ENCODE results near the gene CD37. TPM values are rescaled to one million over a fixed set of nuclear protein-coding genes. Genes with fewer than 3 reads are reported as not detected.

The CD37 gene
- total and polyA plus RNA-seq, 2 of the 4 experiments (the other 2 are of a cell fraction) = not detected

GRCh38 chr19:49342291-49342721 is 7.1 kb downstream of the CD37 start:
- H3K36me3 ChIP-seq (ENCODE audit: control insufficient read depth, insufficient read depth, low read length) = peaks cover 62% of the 10 kb centered on the region
- no peak overlapping the region for H2BK120ac ChIP-seq (ENCODE audit: low read depth, low read length)
- no peak for ATAC-seq (ENCODE audit: low read depth)
- H3K4me1 ChIP-seq (ENCODE audit: control insufficient read depth, insufficient read depth, low read length) = no peaks in the 10 kb centered on the region
- 95% methylated on average over 8 of the region's 11 CpGs; no CpG with 5 or more reads in 1 of the 2 experiments for WGBS, 2 experiments (ENCODE audit: extremely low coverage in 2 of 2, insufficient read length in 1 of 2)
- no peak for TF ChIP-seq RFX5 (IDR thresholded peaks at IDR 0.05; ENCODE audit: low read depth, low read length)
- no peak for TF ChIP-seq NFE2L2 (IDR thresholded peaks at IDR 0.05; ENCODE audit: low read depth, low read length)
- no peak for TF ChIP-seq BHLHE40 (IDR thresholded peaks at IDR 0.05; ENCODE audit: low read depth, low read length)
- TF ChIP-seq, protein P1, sequence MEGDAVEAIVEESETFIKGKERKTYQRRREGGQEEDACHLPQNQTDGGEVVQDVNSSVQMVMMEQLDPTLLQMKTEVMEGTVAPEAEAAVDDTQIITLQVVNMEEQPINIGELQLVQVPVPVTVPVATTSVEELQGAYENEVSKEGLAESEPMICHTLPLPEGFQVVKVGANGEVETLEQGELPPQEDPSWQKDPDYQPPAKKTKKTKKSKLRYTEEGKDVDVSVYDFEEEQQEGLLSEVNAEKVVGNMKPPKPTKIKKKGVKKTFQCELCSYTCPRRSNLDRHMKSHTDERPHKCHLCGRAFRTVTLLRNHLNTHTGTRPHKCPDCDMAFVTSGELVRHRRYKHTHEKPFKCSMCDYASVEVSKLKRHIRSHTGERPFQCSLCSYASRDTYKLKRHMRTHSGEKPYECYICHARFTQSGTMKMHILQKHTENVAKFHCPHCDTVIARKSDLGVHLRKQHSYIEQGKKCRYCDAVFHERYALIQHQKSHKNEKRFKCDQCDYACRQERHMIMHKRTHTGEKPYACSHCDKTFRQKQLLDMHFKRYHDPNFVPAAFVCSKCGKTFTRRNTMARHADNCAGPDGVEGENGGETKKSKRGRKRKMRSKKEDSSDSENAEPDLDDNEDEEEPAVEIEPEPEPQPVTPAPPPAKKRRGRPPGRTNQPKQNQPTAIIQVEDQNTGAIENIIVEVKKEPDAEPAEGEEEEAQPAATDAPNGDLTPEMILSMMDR (conservative IDR thresholded peaks at IDR 0.05; ENCODE audit: low read depth, low read length) = no peak
- TF ChIP-seq RAD21 (IDR thresholded peaks at IDR 0.05; ENCODE audit: low read length) = no peak
- TF ChIP-seq MAFK (IDR thresholded peaks at IDR 0.05; ENCODE audit: low read depth, low read length) = no peak
- TF ChIP-seq RCOR1 (IDR thresholded peaks at IDR 0.05; ENCODE audit: insufficient replicate concordance, low read length) = no peak
- TF ChIP-seq, protein P2, sequence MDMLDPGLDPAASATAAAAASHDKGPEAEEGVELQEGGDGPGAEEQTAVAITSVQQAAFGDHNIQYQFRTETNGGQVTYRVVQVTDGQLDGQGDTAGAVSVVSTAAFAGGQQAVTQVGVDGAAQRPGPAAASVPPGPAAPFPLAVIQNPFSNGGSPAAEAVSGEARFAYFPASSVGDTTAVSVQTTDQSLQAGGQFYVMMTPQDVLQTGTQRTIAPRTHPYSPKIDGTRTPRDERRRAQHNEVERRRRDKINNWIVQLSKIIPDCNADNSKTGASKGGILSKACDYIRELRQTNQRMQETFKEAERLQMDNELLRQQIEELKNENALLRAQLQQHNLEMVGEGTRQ (IDR thresholded peaks at IDR 0.05; ENCODE audit: low read depth, low read length) = no peak
- no peak for TF ChIP-seq FOS (IDR thresholded peaks at IDR 0.05; ENCODE audit: low read depth, low read length)
- no peak for TF ChIP-seq SMC3 (IDR thresholded peaks at IDR 0.05; ENCODE audit: low read depth, low read length)
- TF ChIP-seq POLR2A (IDR thresholded peaks at IDR 0.05; ENCODE audit: low read depth, low read length) = no peak
- no peak for TF ChIP-seq CHD1 (IDR thresholded peaks at IDR 0.05; ENCODE audit: low read depth, low read length)
- no peak for TF ChIP-seq ELK1 (IDR thresholded peaks at IDR 0.05; ENCODE audit: borderline replicate concordance, low read depth, low read length)
- TF ChIP-seq CEBPB (IDR thresholded peaks at IDR 0.05; ENCODE audit: low read depth, low read length) = no peak
- TF ChIP-seq MAZ (IDR thresholded peaks at IDR 0.05; ENCODE audit: borderline replicate concordance, low read depth, low read length) = no peak
- TF ChIP-seq MXI1 (IDR thresholded peaks at IDR 0.05; ENCODE audit: borderline replicate concordance, low read depth, low read length) = no peak
- dilution Hi-C loops (cut with HindIII; ENCODE audit: low sequenced_read_pairs, unreplicated experiment) = no loop called here
- no peak overlapping the region for H2AK5ac ChIP-seq (ENCODE audit: low read depth, low read length)
- ChIA-PET CTCF (no interaction called here), POLR2A (ENCODE audit: unreplicated experiment) (no interaction called here)
- H3K14ac ChIP-seq (replicated peaks; ENCODE audit: low read depth, low read length) = no peak overlapping the region
- H4K5ac ChIP-seq (ENCODE audit: low read depth, low read length) = no peak overlapping the region
- no peaks in the 10 kb centered on the region for H3K27me3 ChIP-seq (ENCODE audit: control insufficient read depth, insufficient read depth, low read length)
- no TSS peak for BruUV-seq (replicated peaks)
- no peak overlapping the region for H2BK20ac ChIP-seq (ENCODE audit: low read depth, low read length)
- H3K4me3 ChIP-seq (ENCODE audit: insufficient read depth, low read depth, low read length) = no peak overlapping the region
- H3K23ac ChIP-seq (ENCODE audit: low read depth, low read length) = no peak overlapping the region
- in situ Hi-C loops (cut with MboI; ENCODE audit: low sequenced_read_pairs) = no loop called here
- no peaks in the 10 kb centered on the region for H3K9me3 ChIP-seq (ENCODE audit: control insufficient read depth, insufficient read depth, low read length)
- no peak overlapping the region for H2BK5ac ChIP-seq (ENCODE audit: low read depth, low read length, poor library complexity, severe bottlenecking)
- no peak overlapping the region for H2BK15ac ChIP-seq (ENCODE audit: low read depth, low read length)
- H4K91ac ChIP-seq (ENCODE audit: insufficient read depth, low read depth, low read length) = no peak overlapping the region
- H3K27ac ChIP-seq (ENCODE audit: insufficient read depth, low read length) = no peak overlapping the region
- no peak overlapping the region for H3K9ac ChIP-seq (ENCODE audit: low read depth, low read length)
- H3K9me1 ChIP-seq (ENCODE audit: insufficient read depth, low read length) = 0 out of 2 replicates have a peak, but pooled peaks cover 8% of the 10 kb centered on the region
- DNase-seq = no peak
- intact Hi-C loops (cut with micrococcal nuclease) = no loop called here
- no peak overlapping the region for H3K18ac ChIP-seq (ENCODE audit: low read depth, low read length)
- H2AK9ac ChIP-seq (replicated peaks; ENCODE audit: low read depth, low read length, poor library complexity) = no peak overlapping the region
- no peak overlapping the region for H3K4me2 ChIP-seq (ENCODE audit: low read depth, low read length)
- peaks cover 0 to 12% of the 10 kb centered on the region in 2 experiments; a peak in 2 of 4 replicates for H3K79me1 ChIP-seq (ENCODE audit: low read depth in 1 of 2, low read length in 2 of 2)
- no peak overlapping the region for H2AFZ ChIP-seq (replicated peaks; ENCODE audit: low read length, poor library complexity)
- no peak overlapping the region for H4K8ac ChIP-seq (ENCODE audit: low read depth in 2 of 2, low read length in 2 of 2)
- peaks cover 1% of the 10 kb centered on the region for H4K20me1 ChIP-seq (ENCODE audit: insufficient read depth, low read length)
- no peak overlapping the region for H3K4ac ChIP-seq (ENCODE audit: low read depth, low read length)
- H3K56ac ChIP-seq (ENCODE audit: extremely low read depth, insufficient read depth, low read length) = no peak overlapping the region; the same call in 1 of the 2 replicates
